Posterior cingulate gyrus (tissue), 11 donors: ENCODE data around the gene NCOA1.
A peak's percentile ranks its signal among the peaks of the same experiment; 100 is the strongest.
"Not testable (repeated sequence)": the region's sequence is repeated elsewhere in the genome, so short reads cannot be mapped to it uniquely, and the experiment has no call there.

Experiments used
- DNase-seq, 10 donors: peaks; one replicate each; pipeline versions ENCODE4 v3.0.0 to v3.0.0-alpha.2; 2020 to 2021; ENCODE audit warnings: mixed read lengths in 3 of 10
- intact Hi-C: fragments of 100-400 bp; cut with DNase I; formaldehyde crosslinking; loops from one replicate; pipeline ENCODE4 v1.15.1; 2023

The NCOA1 gene

GRCh38 chr2:24768013-24768412 is 277.0 kb downstream of the NCOA1 start:
- intact Hi-C loops, result no loop called here

GRCh38 chr2:24768601-24769000 is 277.5 kb downstream of the NCOA1 start:
- peak in 1 of 10 donors; percentile 75 for DNase-seq
- intact Hi-C loops, result no loop called here

More at GRCh38 chr2:24768013-24768412, 277.0 kb downstream of the NCOA1 start:
- no peak for DNase-seq

GRCh38 chr2:24771061-24771460 is 280.0 kb downstream of the NCOA1 start:
- DNase-seq, result no peak
- intact Hi-C loops, result no loop called here

GRCh38 chr2:24771764-24772586 is 280.9 kb downstream of the NCOA1 start:
- intact Hi-C loops, result no loop called here
- no peak for DNase-seq

GRCh38 chr2:24774373-24774772 is 283.3 kb downstream of the NCOA1 start:
- intact Hi-C loops, result no loop called here
- DNase-seq, result no peak

- intact Hi-C loops, result no loop called here
- no peak for DNase-seq
Measured at GRCh38 chr2:24779116-24779515, 288.1 kb downstream of the NCOA1 start.

GRCh38 chr2:24783641-24784040 is 292.6 kb downstream of the NCOA1 start:
- intact Hi-C loops, result no loop called here
- DNase-seq, result no peak

- intact Hi-C loops, result no loop called here
- no peak for DNase-seq
Measured at GRCh38 chr2:24785671-24786321, 294.7 kb downstream of the NCOA1 start.

GRCh38 chr2:24787532-24787931 is 296.5 kb downstream of the NCOA1 start:
- DNase-seq, result no peak
- intact Hi-C loops, result no loop called here

GRCh38 chr2:24788816-24789215 is 297.8 kb downstream of the NCOA1 start:
- intact Hi-C loops, result no loop called here
- DNase-seq, result no peak

GRCh38 chr2:24791452-24791851 is 300.4 kb downstream of the NCOA1 start:
- intact Hi-C loops, result no loop called here
- DNase-seq, result no peak

- DNase-seq, result no peak
- intact Hi-C loops, result loop anchor here (2.0 kb wide), 1 partner anchor 302 kb away; the partner anchor contains the start of gene NCOA1
Measured at GRCh38 chr2:24792542-24792873, 301.5 kb downstream of the NCOA1 start.

GRCh38 chr2:24792874-24793760 is 302.1 kb downstream of the NCOA1 start, which contains the start of the genes CENPO and PTRHD1:
CENPO (plus strand) TSS chr2:24793425; CDS start chr2:24793920, 495 bp downstream.
PTRHD1 (minus strand) TSS chr2:24793391; CDS start chr2:24793377, 14 bp downstream.
- DNase-seq, result peak; percentile 93 to 99 (median 96)
- intact Hi-C loops, result loop anchor here (1.0 to 2.0 kb wide), 2 partner anchors 72 to 302 kb away; partner anchors contain the start of gene NCOA1

- DNase-seq, result no peak
- intact Hi-C loops, result loop anchor here (1.0 to 2.0 kb wide), 2 partner anchors 73 to 303 kb away; partner anchors contain the start of gene NCOA1
Measured at GRCh38 chr2:24793761-24794435, 302.8 kb downstream of the NCOA1 start.

GRCh38 chr2:24797644-24798043 is 306.6 kb downstream of the NCOA1 start:
- intact Hi-C loops, result no loop called here
- DNase-seq, result no peak

- intact Hi-C loops, DNase-seq: not testable (repeated sequence)
Measured at GRCh38 chr2:24800487-24800886, 309.4 kb downstream of the NCOA1 start.

GRCh38 chr2:24805811-24806660 is 315.0 kb downstream of the NCOA1 start:
- intact Hi-C loops, DNase-seq: not testable (repeated sequence)

GRCh38 chr2:24806661-24807036 is 315.6 kb downstream of the NCOA1 start:
- DNase-seq, result no peak
- intact Hi-C loops, result no loop called here
